Right atrium auricular region (tissue), 2 donors: ENCODE data around the gene SMTNL1. TPM values are rescaled to one million over a fixed set of nuclear protein-coding genes. Genes with fewer than 3 reads are reported as not detected.

ENCODE experiments used
- DNase-seq: peaks from one replicate; pipeline ENCODE4 v3.0.0-alpha.2; 2019; ENCODE audit warnings: low spot score
- H3K27ac ChIP-seq, 2 donors: fragments of 200-600 bp; sonication (generic); 1 replicate in 1 of 2; 2 replicates in 1 of 2; pipeline ENCODE4 v1.5.1; 2016 to 2019
- H3K27me3 ChIP-seq, 2 donors: fragments of 200-600 bp; sonication (generic); one replicate each; pipeline versions ENCODE4 v1.5.1 to v1.6.0; 2017 to 2019
- H3K36me3 ChIP-seq: fragments of 200-600 bp; sonication (generic); one replicate; pipeline ENCODE4 v1.5.1; 2016
- H3K4me1 ChIP-seq, 2 donors: fragments of 200-600 bp; sonication (generic); one replicate each; pipeline versions ENCODE4 v1.5.1 to v1.6.0; 2017 to 2019
- H3K4me3 ChIP-seq, 2 donors: fragments of 200-600 bp; sonication (generic); 1 replicate in 1 of 2; 2 replicates in 1 of 2; pipeline ENCODE4 v1.5.1; 2017 to 2019; ENCODE audit warnings: mild to moderate bottlenecking in 1 of 2, moderate library complexity in 1 of 2
- H3K9me3 ChIP-seq, 2 donors: fragments of 200-600 bp; sonication (generic); one replicate each; pipeline ENCODE4 v1.5.1; 2019
- total RNA-seq, 2 donors: library from RNA; depleted of rRNA; stranded (reverse); fragments of >200 nt; gene quantifications; one replicate each; pipeline ENCODE4 v1.1.0, GENCODE V29; 2016
- TF ChIP-seq, protein P1 (sequence below), 2 donors: fragments of 200-600 bp; sonication (generic); IDR thresholded peaks; one replicate each; pipeline ENCODE4 v1.5.1; 2019; ENCODE audit warnings: antibody characterized with exemption in 2 of 2

The SMTNL1 gene, protein sequence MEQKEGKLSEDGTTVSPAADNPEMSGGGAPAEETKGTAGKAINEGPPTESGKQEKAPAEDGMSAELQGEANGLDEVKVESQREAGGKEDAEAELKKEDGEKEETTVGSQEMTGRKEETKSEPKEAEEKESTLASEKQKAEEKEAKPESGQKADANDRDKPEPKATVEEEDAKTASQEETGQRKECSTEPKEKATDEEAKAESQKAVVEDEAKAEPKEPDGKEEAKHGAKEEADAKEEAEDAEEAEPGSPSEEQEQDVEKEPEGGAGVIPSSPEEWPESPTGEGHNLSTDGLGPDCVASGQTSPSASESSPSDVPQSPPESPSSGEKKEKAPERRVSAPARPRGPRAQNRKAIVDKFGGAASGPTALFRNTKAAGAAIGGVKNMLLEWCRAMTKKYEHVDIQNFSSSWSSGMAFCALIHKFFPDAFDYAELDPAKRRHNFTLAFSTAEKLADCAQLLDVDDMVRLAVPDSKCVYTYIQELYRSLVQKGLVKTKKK
- total RNA-seq = not detected

DNA sequence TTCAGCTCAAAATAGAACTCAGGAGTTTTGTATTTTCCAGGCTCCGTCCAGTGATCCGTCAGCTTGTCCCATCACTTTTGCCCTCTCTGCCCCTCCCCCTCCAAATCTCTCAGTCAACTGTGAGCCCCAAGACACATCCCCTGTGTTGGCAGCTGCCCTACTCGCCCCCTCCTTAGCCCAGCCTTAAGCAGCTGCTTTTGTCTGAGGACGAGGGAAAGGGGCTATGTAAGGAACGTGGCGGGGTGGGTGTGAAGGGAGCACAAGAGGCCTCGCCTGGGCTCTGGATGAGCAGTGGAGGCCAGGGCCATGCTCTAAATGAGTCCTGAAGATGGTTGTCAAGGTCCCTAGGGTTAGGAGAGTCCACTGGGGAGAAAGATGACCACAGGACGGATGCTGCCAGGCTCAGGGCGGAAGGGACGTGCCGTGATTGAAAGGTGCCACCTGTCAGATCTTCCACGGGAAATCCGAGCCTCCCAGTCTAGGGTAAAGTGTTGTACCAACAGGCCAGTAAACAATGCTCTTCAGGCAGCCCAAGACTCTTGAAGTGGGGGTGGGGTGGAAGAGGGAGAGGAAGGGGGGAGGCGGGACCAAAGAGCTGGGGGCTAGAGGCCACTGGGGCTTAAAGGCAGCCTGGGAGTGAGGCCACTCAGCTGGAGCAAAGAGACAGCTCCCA lies at the start of gene SMTNL1:
Gene SMTNL1 (plus strand): TSS at position 649 of the 673 bp plus-strand sequence. CDS start 5,048 bp downstream, outside the sequence.
- TF ChIP-seq, protein P1, sequence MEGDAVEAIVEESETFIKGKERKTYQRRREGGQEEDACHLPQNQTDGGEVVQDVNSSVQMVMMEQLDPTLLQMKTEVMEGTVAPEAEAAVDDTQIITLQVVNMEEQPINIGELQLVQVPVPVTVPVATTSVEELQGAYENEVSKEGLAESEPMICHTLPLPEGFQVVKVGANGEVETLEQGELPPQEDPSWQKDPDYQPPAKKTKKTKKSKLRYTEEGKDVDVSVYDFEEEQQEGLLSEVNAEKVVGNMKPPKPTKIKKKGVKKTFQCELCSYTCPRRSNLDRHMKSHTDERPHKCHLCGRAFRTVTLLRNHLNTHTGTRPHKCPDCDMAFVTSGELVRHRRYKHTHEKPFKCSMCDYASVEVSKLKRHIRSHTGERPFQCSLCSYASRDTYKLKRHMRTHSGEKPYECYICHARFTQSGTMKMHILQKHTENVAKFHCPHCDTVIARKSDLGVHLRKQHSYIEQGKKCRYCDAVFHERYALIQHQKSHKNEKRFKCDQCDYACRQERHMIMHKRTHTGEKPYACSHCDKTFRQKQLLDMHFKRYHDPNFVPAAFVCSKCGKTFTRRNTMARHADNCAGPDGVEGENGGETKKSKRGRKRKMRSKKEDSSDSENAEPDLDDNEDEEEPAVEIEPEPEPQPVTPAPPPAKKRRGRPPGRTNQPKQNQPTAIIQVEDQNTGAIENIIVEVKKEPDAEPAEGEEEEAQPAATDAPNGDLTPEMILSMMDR (IDR thresholded peaks at IDR 0.05) = no peak
- H3K9me3 ChIP-seq = no peaks in the 10 kb centered on the region
- H3K4me3 ChIP-seq = no peak within 1 kb of the TSS
- DNase-seq = no peak
- H3K27me3 ChIP-seq = no peaks in the 10 kb centered on the region
- no peaks in the 10 kb centered on the region for H3K36me3 ChIP-seq
- no peaks in the 10 kb centered on the region for H3K4me1 ChIP-seq
- H3K27ac ChIP-seq = no peak within 1 kb of the TSS

DNA sequence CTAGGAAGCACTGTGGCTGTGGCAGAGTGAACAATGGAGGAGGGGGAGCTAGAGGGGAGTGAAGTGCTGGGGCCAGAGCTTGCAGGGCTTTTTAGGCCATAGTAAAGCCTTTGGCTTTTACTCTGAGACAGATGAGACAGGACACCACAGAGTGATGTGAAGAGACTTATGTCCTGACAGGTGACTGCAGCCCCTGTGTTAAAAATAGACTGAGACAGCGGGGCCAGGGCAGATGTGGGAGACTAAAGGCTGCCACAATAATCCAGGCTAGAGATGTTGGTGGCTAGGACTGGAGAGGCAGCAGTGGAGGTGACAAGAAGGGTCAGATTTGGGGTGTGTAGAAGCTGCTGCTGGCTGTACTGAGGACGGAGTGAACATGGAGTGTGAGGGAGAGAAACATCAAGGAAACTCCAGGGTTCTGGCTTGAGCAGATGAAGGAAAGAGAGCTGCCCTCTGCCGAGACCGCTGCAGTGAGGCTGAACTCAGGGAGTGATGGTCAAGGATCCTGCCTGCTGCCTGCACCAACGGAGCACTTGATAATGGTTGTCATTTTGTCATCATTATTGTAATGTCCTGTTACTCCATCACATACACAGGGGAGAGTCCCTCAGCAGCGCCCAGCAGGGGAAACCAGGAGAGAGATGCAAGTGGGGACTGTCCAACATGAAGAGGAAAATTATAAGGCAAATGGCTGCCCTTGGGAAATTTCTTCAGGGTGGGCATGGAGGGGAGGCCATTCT lies 49.3 kb upstream of the SMTNL1 start:
- TF ChIP-seq, protein P1 (IDR thresholded peaks at IDR 0.05) = no peak
- Histone ChIP-seq H3K4me3 (no peak overlapping the region), H3K27me3 (no peaks in the 10 kb centered on the region), H3K36me3 (peaks cover 52% of the 10 kb centered on the region), H3K27ac (no peak overlapping the region), H3K9me3 (no peaks in the 10 kb centered on the region), H3K4me1 (peaks cover 0 to 6% of the 10 kb centered on the region in 2 donors)
- no peak for DNase-seq

DNA sequence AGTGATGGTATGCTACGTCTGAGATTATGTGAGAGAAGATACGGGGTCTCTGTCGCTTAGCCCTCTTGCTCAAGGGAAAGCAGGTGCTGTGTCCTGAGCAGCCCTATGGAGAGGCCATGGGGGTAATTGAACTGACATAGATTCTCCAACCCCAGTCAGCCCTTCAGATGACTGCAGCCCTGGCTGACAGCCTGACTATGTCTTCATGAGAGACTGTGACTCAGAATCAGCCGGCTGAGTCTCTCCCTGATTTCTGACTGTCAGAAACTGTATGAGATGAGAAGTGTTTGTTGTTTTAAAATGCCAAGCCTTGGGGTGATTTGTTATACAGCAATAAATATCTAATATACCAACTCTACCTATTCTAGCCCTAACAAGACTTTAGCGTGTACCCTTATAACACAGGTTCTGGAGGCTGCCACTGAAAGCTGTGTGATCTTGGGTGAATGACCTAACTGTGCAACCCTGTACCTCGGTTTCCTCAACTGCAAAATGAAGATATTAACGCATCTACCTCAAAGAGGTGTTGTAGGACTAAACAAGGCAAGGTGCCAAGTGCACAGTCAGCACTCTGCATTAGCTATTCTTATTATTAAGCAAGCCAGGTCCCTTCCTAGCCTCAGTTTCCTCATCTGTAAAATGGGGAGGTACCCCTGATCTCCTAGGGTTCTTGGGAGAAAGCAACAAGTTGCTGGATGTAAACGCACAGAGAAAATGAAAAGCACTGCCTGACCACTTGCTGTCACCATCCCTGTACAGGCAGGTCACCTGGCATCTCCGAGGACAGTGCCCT lies 46.7 kb upstream of the SMTNL1 start:
- H3K4me3 ChIP-seq = no peak overlapping the region
- DNase-seq = no peak
- no peaks in the 10 kb centered on the region for H3K27me3 ChIP-seq
- H3K4me1 ChIP-seq = peaks cover 0 to 10% of the 10 kb centered on the region in 2 donors
- peaks cover 40% of the 10 kb centered on the region for H3K36me3 ChIP-seq
- H3K27ac ChIP-seq = no peak overlapping the region
- TF ChIP-seq, protein P1 (IDR thresholded peaks at IDR 0.05) = no peak
- H3K9me3 ChIP-seq = no peaks in the 10 kb centered on the region

DNA sequence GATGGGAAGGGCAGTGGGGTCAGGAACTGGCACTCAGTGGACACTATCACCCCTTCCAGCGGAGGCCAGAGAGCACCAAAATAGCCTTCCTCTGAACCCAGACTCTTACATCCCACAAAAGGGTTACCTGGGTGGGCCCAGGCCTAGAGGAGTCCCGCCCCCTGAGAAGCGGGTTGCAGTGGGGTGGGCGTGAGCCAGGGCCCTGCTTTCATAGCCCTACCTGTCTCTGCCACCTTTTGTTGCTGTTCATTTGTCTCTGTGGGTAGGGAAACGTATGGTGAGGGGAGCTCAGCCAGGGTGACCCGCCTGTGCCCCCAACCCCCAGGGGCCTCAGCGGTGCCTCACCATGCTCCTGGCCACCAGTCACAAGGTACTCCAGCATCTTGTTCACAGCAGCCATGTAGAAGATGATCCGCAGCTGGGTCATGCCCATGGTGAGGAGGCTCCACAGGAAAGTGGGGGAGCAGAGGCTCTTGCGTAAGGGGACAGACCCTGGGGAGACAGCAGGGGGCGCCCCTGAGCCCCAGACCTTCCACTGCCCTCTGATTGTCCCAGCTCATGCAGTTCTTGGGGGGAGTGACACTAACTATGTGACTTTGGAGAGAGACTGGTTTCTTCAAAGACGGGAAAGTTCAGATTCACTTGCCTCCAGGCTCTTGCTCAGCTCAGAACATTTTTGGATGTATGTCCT lies 45.9 kb upstream of the SMTNL1 start:
- Histone ChIP-seq H3K9me3 (no peaks in the 10 kb centered on the region), H3K27me3 (no peaks in the 10 kb centered on the region), H3K4me1 (peaks cover 0 to 10% of the 10 kb centered on the region in 2 donors), H3K36me3 (peaks cover 40% of the 10 kb centered on the region), H3K4me3 (no peak overlapping the region), H3K27ac (no peak overlapping the region)
- DNase-seq = no peak
- TF ChIP-seq, protein P1 (IDR thresholded peaks at IDR 0.05) = peak; percentile 20 to 69
